HG03103 (cell line): Measurements from ENCODE around the gene RAP1GAP2.
A peak's percentile ranks its signal among the peaks of the same experiment; 100 is the strongest.
"Not testable (repeated sequence)": the region's sequence is repeated elsewhere in the genome, so short reads cannot be mapped to it uniquely, and the experiment has no call there.

Experiments
- ATAC-seq: cut with Tn5 transposase; IDR thresholded peaks from one replicate; pipeline ENCODE4 v1.9.1; 2021; ENCODE audit warnings: low read depth; ENCODE audit not compliant: unreplicated experiment

RAP1GAP2 gene

GRCh38 chr17:3033741-3034577, 237.7 kb downstream of the RAP1GAP2 start:
- ATAC-seq, result no peak

GRCh38 chr17:3034578-3034920, 238.3 kb downstream of the RAP1GAP2 start:
- ATAC-seq, result no peak

GRCh38 chr17:3035256-3035967, 239.2 kb downstream of the RAP1GAP2 start:
- no peak for ATAC-seq

- no peak for ATAC-seq
These were observed 239.7 kb downstream of the RAP1GAP2 start for GRCh38 chr17:3035968-3036280.

GRCh38 chr17:3036800-3037199, 240.6 kb downstream of the RAP1GAP2 start:
- no peak for ATAC-seq

- no peak for ATAC-seq
These were observed 241.0 kb downstream of the RAP1GAP2 start for GRCh38 chr17:3037259-3037658.

GRCh38 chr17:3038941-3039340, 242.7 kb downstream of the RAP1GAP2 start:
- ATAC-seq, result no peak

GRCh38 chr17:3039736-3040135, 243.5 kb downstream of the RAP1GAP2 start:
- no peak for ATAC-seq

GRCh38 chr17:3040882-3041281, 244.6 kb downstream of the RAP1GAP2 start:
- ATAC-seq, result no peak

- ATAC-seq, result no peak
These were observed 247.6 kb downstream of the RAP1GAP2 start for GRCh38 chr17:3043737-3044365.

- ATAC-seq, result no peak
These were observed 250.5 kb downstream of the RAP1GAP2 start for GRCh38 chr17:3046753-3047152.

- ATAC-seq, result peak; percentile 96
These were observed 252.7 kb downstream of the RAP1GAP2 start for GRCh38 chr17:3048727-3049471.

- ATAC-seq, result no peak
These were observed 253.6 kb downstream of the RAP1GAP2 start for GRCh38 chr17:3049705-3050295.

GRCh38 chr17:3054868-3055267, 258.6 kb downstream of the RAP1GAP2 start:
- not testable (repeated sequence) for ATAC-seq

GRCh38 chr17:3062824-3063377, 266.7 kb downstream of the RAP1GAP2 start:
- not testable (repeated sequence) for ATAC-seq

GRCh38 chr17:3063507-3063906, 267.3 kb downstream of the RAP1GAP2 start, which contains the start of gene OR1D5:
Gene OR1D5 (minus strand): TSS chr17:3063607. CDS start chr17:3063607, 0 bp downstream.
- ATAC-seq, result not testable (repeated sequence)

- not testable (repeated sequence) for ATAC-seq
These were observed 269.0 kb downstream of the RAP1GAP2 start for GRCh38 chr17:3065192-3065591.

GRCh38 chr17:3073850-3074249, 277.6 kb downstream of the RAP1GAP2 start:
- not testable (repeated sequence) for ATAC-seq
